ENCODE data around the gene SPTLC2.
"Not testable (repeated sequence)": the region's sequence is repeated elsewhere in the genome, so short reads cannot be mapped to it uniquely, and the experiment has no call there.

GRCh38 chr14:77635466-77635865 is 19.0 kb upstream of the SPTLC2 start:
- TF ChIP-seq CTCF (conservative IDR thresholded peaks at IDR 0.05; ENCODE audit: low read length); EZH2phosphoT487 (IDR thresholded peaks at IDR 0.05; ENCODE audit: borderline replicate concordance): not testable (repeated sequence)
